ENCODE results near the gene IFI27. TPM values are rescaled to one million over a fixed set of nuclear protein-coding genes. Genes with fewer than 3 reads are reported as not detected.

Gene IFI27
- polyA plus RNA-seq, 1 experiment = 4.1 TPM

- Histone ChIP-seq H3K4me3 (ENCODE audit: low read depth, low read length) (no peak overlapping the region), H3K36me3 (ENCODE audit: control insufficient read depth, insufficient read depth, low read length) (no peaks in the 10 kb centered on the region), H3K27me3 (ENCODE audit: control insufficient read depth, insufficient read depth, low read length) (peaks cover 4% of the 10 kb centered on the region)
- POLR2A ChIA-PET = no interaction called here
- TF ChIP-seq CTCF (IDR thresholded peaks at IDR 0.05; ENCODE audit: insufficient read depth, low read depth, low read length) = no peak
- CTCF ChIA-PET = interaction anchor here (0.6 to 9.7 kb wide), 10 partner anchors 9 to 250 kb away, joined by 3 to 248 read pairs (median 4); no protein-coding TSS in a partner anchor
- no peak for DNase-seq (ENCODE audit: low read depth)
These were observed 31.7 kb downstream of the IFI27 start for GRCh38 chr14:94142247-94142646.

- no peak overlapping the region for H3K4me3 ChIP-seq (ENCODE audit: low read depth, low read length)
- H3K27me3 ChIP-seq (ENCODE audit: control insufficient read depth, insufficient read depth, low read length) = peaks cover 4% of the 10 kb centered on the region
- ChIA-PET CTCF (interaction anchor here (0.7 to 9.7 kb wide), 9 partner anchors 9 to 203 kb away, joined by 3 to 248 read pairs (median 4); no protein-coding TSS in a partner anchor), POLR2A (no interaction called here)
- TF ChIP-seq CTCF (IDR thresholded peaks at IDR 0.05; ENCODE audit: insufficient read depth, low read depth, low read length) = no peak
- no peak for DNase-seq (ENCODE audit: low read depth)
- no peaks in the 10 kb centered on the region for H3K36me3 ChIP-seq (ENCODE audit: control insufficient read depth, insufficient read depth, low read length)
These were observed 32.3 kb downstream of the IFI27 start for GRCh38 chr14:94142836-94143235.

GRCh38 chr14:94143239-94143638 lies 32.7 kb downstream of the IFI27 start:
- H3K27me3 ChIP-seq (ENCODE audit: control insufficient read depth, insufficient read depth, low read length) = peaks cover 3% of the 10 kb centered on the region
- no peak overlapping the region for H3K4me3 ChIP-seq (ENCODE audit: low read depth, low read length)
- H3K36me3 ChIP-seq (ENCODE audit: control insufficient read depth, insufficient read depth, low read length) = no peaks in the 10 kb centered on the region
- ChIA-PET CTCF (interaction anchor here (0.7 to 9.7 kb wide), 6 partner anchors 8 to 115 kb away, joined by 3 to 248 read pairs (median 4); no protein-coding TSS in a partner anchor), POLR2A (no interaction called here)
- DNase-seq (ENCODE audit: low read depth) = no peak
- peak; percentile 36 for TF ChIP-seq CTCF (IDR thresholded peaks at IDR 0.05; ENCODE audit: insufficient read depth, low read depth, low read length)

DNA sequence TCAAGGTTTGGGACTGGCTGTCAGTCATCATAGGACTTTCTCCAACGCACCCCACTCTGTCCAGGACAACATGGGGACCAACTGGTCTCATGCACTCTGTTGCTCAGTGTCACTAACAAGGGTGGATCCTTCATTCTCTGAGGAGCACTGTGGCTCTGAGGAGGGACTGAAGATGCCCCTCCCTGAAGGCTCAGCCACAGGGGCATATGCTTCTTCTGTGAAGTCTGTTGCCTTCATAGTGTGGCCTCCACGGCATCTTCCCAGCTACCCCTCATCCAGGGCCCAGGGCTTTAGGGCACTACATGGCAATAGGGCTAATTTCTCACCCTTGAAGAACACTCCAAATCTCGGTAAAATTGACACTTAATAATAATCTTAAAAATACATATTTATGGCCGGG lies 33.2 kb downstream of the IFI27 start:
- Histone ChIP-seq H3K27me3 (ENCODE audit: control insufficient read depth, insufficient read depth, low read length) (peaks cover 1% of the 10 kb centered on the region), H3K36me3 (ENCODE audit: control insufficient read depth, insufficient read depth, low read length) (no peaks in the 10 kb centered on the region), H3K4me3 (ENCODE audit: low read depth, low read length) (no peak overlapping the region)
- POLR2A ChIA-PET = no interaction called here
- no peak for DNase-seq (ENCODE audit: low read depth)
- no peak for TF ChIP-seq CTCF (IDR thresholded peaks at IDR 0.05; ENCODE audit: insufficient read depth, low read depth, low read length)
- CTCF ChIA-PET = interaction anchor here (0.7 to 9.7 kb wide), 4 partner anchors 27 to 115 kb away, joined by 3 to 248 read pairs (median 4); no protein-coding TSS in a partner anchor

- no peak overlapping the region for H3K4me3 ChIP-seq (ENCODE audit: low read depth, low read length)
- no peaks in the 10 kb centered on the region for H3K27me3 ChIP-seq (ENCODE audit: control insufficient read depth, insufficient read depth, low read length)
- no peak for TF ChIP-seq CTCF (IDR thresholded peaks at IDR 0.05; ENCODE audit: insufficient read depth, low read depth, low read length)
- DNase-seq (ENCODE audit: low read depth) = no peak
- ChIA-PET POLR2A (interaction anchor here (0.7 kb wide), 1 partner anchor 110 kb away, joined by 5 read pairs; no protein-coding TSS in a partner anchor), CTCF (interaction anchor here (1.6 to 2.3 kb wide), 2 partner anchors 8 to 36 kb away, joined by 5 to 11 read pairs; no protein-coding TSS in a partner anchor)
- no peaks in the 10 kb centered on the region for H3K36me3 ChIP-seq (ENCODE audit: control insufficient read depth, insufficient read depth, low read length)
These were observed 34.2 kb downstream of the IFI27 start for GRCh38 chr14:94144765-94145164.
